GM18505 (cell line): Measurements from ENCODE around the gene ZNF790.

ENCODE experiments used
- ATAC-seq: cut with Tn5 transposase; IDR thresholded peaks from one replicate; pipeline ENCODE4 v1.9.1; 2021; ENCODE audit not compliant: unreplicated experiment
- POLR2A ChIP-seq: IDR thresholded peaks from 4 replicates; pipeline ENCODE4 v1.6.1; 2011; ENCODE audit warnings: borderline replicate concordance; ENCODE audit not compliant: insufficient read depth, insufficient read length; ENCODE audit errors: extremely low read depth

Gene ZNF790

GRCh38 chr19:36837906-36838783 lies at the start of gene ZNF790:
Gene ZNF790, minus strand, starts transcription at chr19:36838387. Its CDS starts 12,768 bp downstream, at chr19:36825619.
- peak; percentile 80 for TF ChIP-seq POLR2A
- peak; percentile 88 for ATAC-seq

- no peak for ATAC-seq
- TF ChIP-seq POLR2A, result no peak
Observed at GRCh38 chr19:36876993-36877938, 39.1 kb upstream of the ZNF790 start.

GRCh38 chr19:36851898-36852297 lies 13.7 kb upstream of the ZNF790 start:
- ATAC-seq, result no peak
- TF ChIP-seq POLR2A, result no peak

- peak; percentile 60 for TF ChIP-seq POLR2A
- peak; percentile 79 for ATAC-seq
Observed at GRCh38 chr19:36850559-36851442, 12.6 kb upstream of the ZNF790 start, which contains the start of gene ZNF345. Gene ZNF345, plus strand, starts transcription at chr19:36850876. Its CDS starts 25,955 bp downstream, at chr19:36876831.

- ATAC-seq, result peak; percentile 78
- peak; percentile 66 for TF ChIP-seq POLR2A
Observed at GRCh38 chr19:36849701-36850558, 11.7 kb upstream of the ZNF790 start.

GRCh38 chr19:36847968-36848367 lies 9.8 kb upstream of the ZNF790 start:
- no peak for ATAC-seq
- TF ChIP-seq POLR2A, result no peak

GRCh38 chr19:36838784-36839324 lies 667 bp upstream of the ZNF790 start:
- no peak for ATAC-seq
- no peak for TF ChIP-seq POLR2A

- TF ChIP-seq POLR2A, result no peak
- ATAC-seq, result no peak
Observed at GRCh38 chr19:36837176-36837905, 846 bp downstream of the ZNF790 start.

GRCh38 chr19:36833430-36833829 lies 4.8 kb downstream of the ZNF790 start:
- ATAC-seq, result no peak
- no peak for TF ChIP-seq POLR2A

GRCh38 chr19:36821758-36822157 lies 16.4 kb downstream of the ZNF790 start:
- ATAC-seq, result no peak
- TF ChIP-seq POLR2A, result no peak

- no peak for TF ChIP-seq POLR2A
- no peak for ATAC-seq
Observed at GRCh38 chr19:36819130-36819630, 19.0 kb downstream of the ZNF790 start.
